K562 (cell line): ENCODE measurements around the gene IPP.

Experiments used
- POLR2AphosphoS5 ChIP-seq: IDR thresholded peaks from 2 replicates; pipeline ENCODE4 v1.6.1; 2011; ENCODE audit warnings: mild to moderate bottlenecking, low read depth, low read length, moderate library complexity; ENCODE audit not compliant: control insufficient read depth, insufficient read depth
- ZFP91 ChIP-seq: sonication (generic); formaldehyde crosslinking; IDR thresholded peaks from 2 replicates; pipeline ENCODE4 v1.8.0; 2022; ENCODE audit warnings: mild to moderate bottlenecking, missing genetic modification reagents
- ZNF140 ChIP-seq: fragments of 250-450 bp; sonication (Bioruptor Pico); IDR thresholded peaks from 2 replicates; pipeline ENCODE4 v1.8.0; 2021; ENCODE audit warnings: moderate library complexity, mild to moderate bottlenecking, inconsistent platforms
- TF ChIP-seq, protein P1 (sequence below), 3 experiments: IDR thresholded peaks in 2 of 3; conservative IDR thresholded peaks in 1 of 3; 2 replicates each; pipeline ENCODE4 v1.5.1; 2011 to 2012; ENCODE audit warnings: low read length in 3 of 3, mild to moderate bottlenecking in 3 of 3, control low read depth in 2 of 3, improper control_type of control experiment in 1 of 3, inconsistent platforms in 1 of 3, low read depth in 1 of 3, mixed read lengths in 1 of 3, moderate library complexity in 1 of 3; ENCODE audit not compliant: insufficient read depth in 2 of 3

DNA sequence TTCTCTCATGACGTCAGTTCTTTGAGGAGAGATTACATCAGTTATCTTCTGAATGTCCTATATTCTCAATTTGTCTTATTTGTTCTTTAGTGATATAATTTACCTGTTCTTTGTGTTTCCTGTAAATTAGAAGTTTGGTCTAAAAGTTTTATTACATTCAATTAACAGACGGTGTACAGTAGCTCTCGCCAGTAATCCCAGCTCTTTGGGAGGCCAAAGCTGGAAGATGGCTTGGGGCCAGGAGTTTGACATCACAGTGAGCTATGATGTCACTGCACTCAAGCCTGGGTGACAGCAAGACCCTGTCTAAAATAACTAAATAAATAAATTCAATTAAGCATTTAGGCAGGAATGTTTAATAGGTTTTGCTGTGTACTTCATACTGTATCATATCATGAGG lies 25.3 kb upstream of the IPP start:
- TF ChIP-seq POLR2AphosphoS5 (no peak), ZFP91 (CRISPR knock-in tag) (no peak), ZNF140 (no peak)
- TF ChIP-seq, protein P1, sequence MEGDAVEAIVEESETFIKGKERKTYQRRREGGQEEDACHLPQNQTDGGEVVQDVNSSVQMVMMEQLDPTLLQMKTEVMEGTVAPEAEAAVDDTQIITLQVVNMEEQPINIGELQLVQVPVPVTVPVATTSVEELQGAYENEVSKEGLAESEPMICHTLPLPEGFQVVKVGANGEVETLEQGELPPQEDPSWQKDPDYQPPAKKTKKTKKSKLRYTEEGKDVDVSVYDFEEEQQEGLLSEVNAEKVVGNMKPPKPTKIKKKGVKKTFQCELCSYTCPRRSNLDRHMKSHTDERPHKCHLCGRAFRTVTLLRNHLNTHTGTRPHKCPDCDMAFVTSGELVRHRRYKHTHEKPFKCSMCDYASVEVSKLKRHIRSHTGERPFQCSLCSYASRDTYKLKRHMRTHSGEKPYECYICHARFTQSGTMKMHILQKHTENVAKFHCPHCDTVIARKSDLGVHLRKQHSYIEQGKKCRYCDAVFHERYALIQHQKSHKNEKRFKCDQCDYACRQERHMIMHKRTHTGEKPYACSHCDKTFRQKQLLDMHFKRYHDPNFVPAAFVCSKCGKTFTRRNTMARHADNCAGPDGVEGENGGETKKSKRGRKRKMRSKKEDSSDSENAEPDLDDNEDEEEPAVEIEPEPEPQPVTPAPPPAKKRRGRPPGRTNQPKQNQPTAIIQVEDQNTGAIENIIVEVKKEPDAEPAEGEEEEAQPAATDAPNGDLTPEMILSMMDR (IDR thresholded peaks at IDR 0.05 in 2 of 3, conservative IDR thresholded peaks at IDR 0.05 in 1 of 3; ENCODE audit: insufficient read depth in 2 of 3, low read depth in 1 of 3, low read length in 3 of 3), result no peak
